ENCODE measurements around the gene KIT. TPM values are rescaled to one million over a fixed set of nuclear protein-coding genes. Genes with fewer than 3 reads are reported as not detected.

The KIT gene
- total RNA-seq, 4 donors from 2014 or later, result 3.6 to 12.1 (median 9.2) TPM

DNA sequence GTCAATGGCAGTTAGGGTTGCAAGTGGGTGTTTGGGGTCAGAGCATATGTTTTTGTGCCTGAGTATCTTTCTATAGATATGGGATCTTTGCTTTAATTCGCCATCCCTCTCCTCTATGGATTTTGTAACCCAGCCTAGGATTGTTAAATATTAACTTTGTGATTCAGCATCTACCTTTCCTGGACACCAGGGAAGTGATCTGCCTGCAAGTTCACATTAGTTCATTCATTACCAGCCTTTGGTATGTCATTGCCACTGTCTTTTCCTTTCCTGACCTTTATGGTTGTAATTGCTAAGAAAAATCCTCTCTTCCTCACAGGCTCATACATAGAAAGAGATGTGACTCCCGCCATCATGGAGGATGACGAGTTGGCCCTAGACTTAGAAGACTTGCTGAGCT is 73.8 kb downstream of the KIT start:
- TF ChIP-seq CTCF (IDR thresholded peaks at IDR 0.05; ENCODE audit: low read depth), result no peak

- TF ChIP-seq CTCF (IDR thresholded peaks at IDR 0.05; ENCODE audit: low read depth), result no peak
Measured at GRCh38 chr4:54731976-54732375, 74.2 kb downstream of the KIT start.

DNA sequence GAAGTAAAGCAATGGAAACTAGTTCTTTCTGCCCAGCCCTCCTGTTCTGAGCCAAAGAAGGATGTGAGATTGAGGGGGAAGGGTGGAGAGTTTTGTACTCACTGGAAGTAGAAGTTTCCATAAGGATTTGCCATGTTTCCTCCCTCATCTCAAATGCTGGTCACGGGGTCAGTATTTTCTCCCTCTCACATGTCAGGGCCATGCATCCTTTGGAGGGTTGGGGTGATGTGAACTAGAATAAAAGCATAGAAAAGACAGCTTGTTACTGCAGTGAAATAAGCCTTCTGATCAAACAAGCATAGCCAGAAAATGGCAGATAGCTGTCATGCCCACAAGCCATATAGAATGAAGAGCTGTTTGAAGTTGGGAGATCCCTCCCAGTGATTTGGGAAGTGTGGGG is 79.7 kb downstream of the KIT start:
- no peak for TF ChIP-seq CTCF (IDR thresholded peaks at IDR 0.05; ENCODE audit: low read depth)

GRCh38 chr4:54741202-54741601 is 83.4 kb downstream of the KIT start:
- TF ChIP-seq CTCF (IDR thresholded peaks at IDR 0.05; ENCODE audit: low read depth), result no peak

DNA sequence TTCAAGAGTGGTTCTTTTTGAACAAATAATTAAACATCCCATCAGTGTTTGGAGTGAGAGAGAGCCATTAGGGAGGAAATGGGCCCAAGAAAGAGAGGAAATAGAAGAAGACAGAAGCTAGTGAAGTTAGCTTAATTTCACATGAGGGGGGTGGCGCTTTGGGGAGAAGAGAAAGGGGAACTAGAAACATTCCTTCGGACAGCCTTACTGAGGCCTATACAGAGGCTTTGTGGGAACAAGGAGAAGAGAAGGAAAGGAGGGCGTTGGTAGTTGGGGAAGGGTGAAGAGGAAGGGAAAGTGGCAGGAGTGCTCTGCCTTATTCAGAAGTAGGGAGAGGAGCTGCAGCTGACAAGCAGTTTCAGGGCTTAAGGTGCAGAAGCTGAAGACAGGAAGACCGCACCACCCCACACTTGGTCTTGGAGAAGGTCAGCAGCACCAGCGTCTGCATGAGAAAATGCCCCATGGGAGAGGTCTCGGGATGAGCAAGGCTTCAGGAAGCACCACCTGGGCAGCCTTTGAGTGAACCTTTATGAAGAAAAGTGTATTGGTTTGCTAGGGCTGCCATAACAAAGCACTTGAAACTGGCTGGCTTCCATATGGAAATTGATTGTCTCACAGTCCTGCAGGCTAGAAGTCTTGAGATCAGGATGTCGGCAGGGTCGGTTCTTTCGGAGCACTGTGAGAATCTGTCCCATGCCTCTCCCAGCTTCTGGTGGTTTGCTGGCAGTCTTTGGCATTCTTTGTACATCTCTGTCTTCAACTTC is 85.1 kb downstream of the KIT start:
- no peak for TF ChIP-seq CTCF (IDR thresholded peaks at IDR 0.05; ENCODE audit: low read depth)

DNA sequence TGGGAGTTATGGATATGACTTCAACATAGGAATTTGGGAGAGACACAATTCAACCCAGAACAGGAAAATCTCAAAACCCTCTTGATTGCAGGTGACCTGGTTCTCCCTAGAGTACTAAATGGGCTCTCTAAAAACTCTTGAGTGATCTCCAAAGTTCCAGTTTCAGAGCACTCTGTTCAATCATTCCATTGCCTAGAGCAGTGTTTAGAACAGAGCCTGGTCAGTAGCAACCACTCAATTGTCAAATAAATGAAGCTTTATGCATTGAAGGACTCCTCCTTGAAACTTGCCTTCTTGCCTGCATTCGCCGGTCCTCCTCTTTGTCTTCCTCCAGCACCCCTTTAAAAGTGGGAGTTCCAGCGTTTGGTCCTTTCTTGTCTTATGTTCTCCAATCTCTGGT is 85.8 kb downstream of the KIT start:
- no peak for TF ChIP-seq CTCF (IDR thresholded peaks at IDR 0.05; ENCODE audit: low read depth)

DNA sequence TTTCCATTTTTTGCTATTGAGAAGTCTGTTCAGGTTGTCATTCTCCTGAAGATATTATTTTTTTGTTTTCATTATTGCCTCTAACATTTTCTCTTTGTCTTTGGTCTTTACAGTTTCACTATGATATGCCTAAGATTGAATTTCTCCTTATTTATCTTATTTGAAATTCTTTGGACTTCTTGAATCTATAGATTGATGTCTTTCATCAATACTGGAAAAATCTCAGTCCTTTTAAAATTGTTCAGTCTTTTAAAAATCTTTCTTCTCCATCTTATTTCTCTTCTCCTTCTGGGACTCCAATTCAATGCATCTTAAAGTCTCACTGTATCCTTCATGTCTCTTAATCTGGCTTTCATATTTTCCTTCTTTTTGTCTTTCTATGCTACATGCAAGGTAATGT is 86.7 kb downstream of the KIT start:
- TF ChIP-seq CTCF (IDR thresholded peaks at IDR 0.05; ENCODE audit: low read depth), result no peak
